ENCODE data around the gene PIK3R6. TPM values are rescaled to one million over a fixed set of nuclear protein-coding genes. Genes with fewer than 3 reads are reported as not detected.

PIK3R6 gene
- total and polyA plus RNA-seq, 2 of the 4 experiments (the other 2 are of a cell fraction) = not detected

GRCh38 chr17:8755590-8756255 is 111.8 kb downstream of the PIK3R6 start:
- DNase-seq (no peak), ATAC-seq (ENCODE audit: low read depth) (no peak)
- Histone ChIP-seq H3K4me2 (ENCODE audit: low read depth, low read length) (no peak overlapping the region), H4K5ac (ENCODE audit: low read depth, low read length) (no peak overlapping the region), H2BK20ac (ENCODE audit: low read depth, low read length) (no peak overlapping the region), H3K4me3 (ENCODE audit: insufficient read depth, low read depth, low read length) (no peak overlapping the region), H3K27me3 (ENCODE audit: control insufficient read depth, insufficient read depth, low read length) (peaks cover 31% of the 10 kb centered on the region), H3K9me3 (ENCODE audit: control insufficient read depth, insufficient read depth, low read length) (no peaks in the 10 kb centered on the region), H3K9ac (ENCODE audit: low read depth, low read length) (no peak overlapping the region), H2AFZ (replicated peaks; ENCODE audit: low read length, poor library complexity) (no peak overlapping the region), H2BK5ac (ENCODE audit: low read depth, low read length, poor library complexity, severe bottlenecking) (no peak overlapping the region), H3K56ac (ENCODE audit: extremely low read depth, insufficient read depth, low read length) (no peak overlapping the region), H2AK5ac (ENCODE audit: low read depth, low read length) (no peak overlapping the region), H4K8ac (ENCODE audit: low read depth in 2 of 2, low read length in 2 of 2) (no peak overlapping the region), H3K14ac (replicated peaks; ENCODE audit: low read depth, low read length) (no peak overlapping the region), H3K4me1 (ENCODE audit: control insufficient read depth, insufficient read depth, low read length) (no peaks in the 10 kb centered on the region), H2BK120ac (ENCODE audit: low read depth, low read length) (no peak overlapping the region), H2AK9ac (replicated peaks; ENCODE audit: low read depth, low read length, poor library complexity) (peak overlapping the region; percentile 34), H3K23ac (ENCODE audit: low read depth, low read length) (no peak overlapping the region), H3K27ac (ENCODE audit: insufficient read depth, low read length) (no peak overlapping the region), H3K36me3 (ENCODE audit: control insufficient read depth, insufficient read depth, low read length) (no peaks in the 10 kb centered on the region), H3K18ac (ENCODE audit: low read depth, low read length) (no peak overlapping the region), H3K9me1 (ENCODE audit: insufficient read depth, low read length) (no peaks in the 10 kb centered on the region), H4K20me1 (ENCODE audit: insufficient read depth, low read length) (no peaks in the 10 kb centered on the region), H3K4ac (ENCODE audit: low read depth, low read length) (no peak overlapping the region), H3K79me1 (ENCODE audit: low read depth in 1 of 2, low read length in 2 of 2) (no peaks in the 10 kb centered on the region), H4K91ac (ENCODE audit: insufficient read depth, low read depth, low read length) (no peak overlapping the region), H2BK15ac (ENCODE audit: low read depth, low read length) (no peak overlapping the region)
- BruUV-seq (replicated peaks) = no TSS peak
- dilution Hi-C loops (cut with HindIII; ENCODE audit: low sequenced_read_pairs, unreplicated experiment) (no loop called here), in situ Hi-C loops (cut with MboI; ENCODE audit: low sequenced_read_pairs) (loop anchor here (10.0 to 25.0 kb wide), 2 partner anchors 341 to 668 kb away; partner anchors contain the start of gene ALOX12B), intact Hi-C loops (cut with micrococcal nuclease) (no loop called here)
- whole genome bisulfite sequencing, 2 experiments (ENCODE audit: extremely low coverage in 2 of 2, insufficient read length in 1 of 2) = 82% methylated on average over 12 of the region's 12 CpGs; no CpG with 5 or more reads in 1 of the 2 experiments
- no peak for TF ChIP-seq BHLHE40 (IDR thresholded peaks at IDR 0.05; ENCODE audit: low read depth, low read length)
- no peak for TF ChIP-seq MAFK (IDR thresholded peaks at IDR 0.05; ENCODE audit: low read depth, low read length)
- TF ChIP-seq RCOR1 (IDR thresholded peaks at IDR 0.05; ENCODE audit: insufficient replicate concordance, low read length) = no peak
- TF ChIP-seq POLR2A (IDR thresholded peaks at IDR 0.05; ENCODE audit: low read depth, low read length) = no peak
- ChIA-PET POLR2A (ENCODE audit: unreplicated experiment) (no interaction called here), CTCF (no interaction called here)
